Chondrocyte (in vitro differentiated cells): ENCODE results near the gene FKBP5. TPM values are rescaled to one million over a fixed set of nuclear protein-coding genes. Genes with fewer than 3 reads are reported as not detected.
A peak's percentile ranks its signal among the peaks of the same experiment; 100 is the strongest.

Experiments
- DNase-seq: peaks from one replicate; pipeline ENCODE4 v3.0.0; 2021; ENCODE audit warnings: mixed read lengths, low spot score
- H3K27ac Mint-ChIP-seq: one replicate; pipeline ENCODE4 v1.8.0; 2021; ENCODE audit warnings: mild to moderate bottlenecking, moderate library complexity, mixed read lengths; ENCODE audit not compliant: unreplicated experiment
- H3K27me3 Mint-ChIP-seq: 2 replicates; pipeline ENCODE4 v1.8.0; 2021; ENCODE audit warnings: low read depth, mixed read lengths
- H3K36me3 Mint-ChIP-seq: 2 replicates; pipeline ENCODE4 v1.8.0; 2021; ENCODE audit warnings: low read depth, mixed read lengths
- H3K4me1 Mint-ChIP-seq: 2 replicates; pipeline ENCODE4 v1.8.0; 2021; ENCODE audit warnings: low read depth, mild to moderate bottlenecking, mixed read lengths
- H3K4me3 Mint-ChIP-seq: one replicate; pipeline ENCODE4 v1.8.0; 2021; ENCODE audit warnings: mild to moderate bottlenecking, moderate library complexity, mixed read lengths; ENCODE audit not compliant: unreplicated experiment
- H3K9me3 Mint-ChIP-seq: 2 replicates; pipeline ENCODE4 v1.8.0; 2021; ENCODE audit warnings: low read depth, mixed read lengths
- total RNA-seq: library from RNA; stranded (reverse); gene quantifications from 3 replicates; pipeline ENCODE4 v1.2.1, GENCODE V29; 2021
- TF ChIP-seq, protein P1 (sequence below): fragments of 200-600 bp; sonication (generic); IDR thresholded peaks from 2 replicates; pipeline ENCODE4 v1.5.0; 2021; ENCODE audit warnings: antibody characterized with exemption, mild to moderate bottlenecking, moderate library complexity

Gene FKBP5
- total RNA-seq, 1 donor from 2014 or later = 143 TPM

DNA sequence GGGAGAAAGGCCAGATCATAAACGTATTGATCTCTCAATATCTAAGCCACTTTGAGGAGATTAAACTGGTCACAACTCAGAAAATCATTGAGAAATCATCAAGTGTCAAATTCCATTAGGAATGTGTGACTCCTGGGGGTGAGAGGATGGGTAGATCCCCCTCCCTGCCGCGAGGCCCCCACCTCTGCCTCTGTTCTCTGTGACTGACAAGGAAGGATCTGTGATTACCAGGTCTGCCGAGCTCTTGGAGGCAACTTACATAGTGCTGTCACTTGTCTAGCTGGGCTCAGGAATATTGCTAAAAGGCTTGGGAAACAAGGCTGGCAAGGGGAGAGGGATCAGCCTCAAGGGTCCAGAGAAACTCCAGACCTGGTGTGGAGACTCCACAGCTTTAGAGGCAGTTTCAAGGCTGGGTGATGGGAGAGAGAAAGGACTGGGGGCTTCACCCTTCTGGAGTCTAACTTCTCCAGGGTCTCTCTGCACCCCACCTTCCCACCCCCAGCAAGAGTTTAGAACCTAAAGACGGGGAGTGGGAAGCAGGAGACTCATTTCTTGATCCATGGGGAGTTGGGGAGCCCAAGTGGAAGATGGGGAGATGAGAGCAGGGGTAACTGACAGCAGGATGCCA lies 36.5 kb upstream of the FKBP5 start:
- DNase-seq = no peak
- H3K36me3 Mint-ChIP-seq = no peaks in the 10 kb centered on the region
- peak overlapping the region; percentile 99 for H3K27ac Mint-ChIP-seq
- H3K27me3 Mint-ChIP-seq = no peaks in the 10 kb centered on the region
- peak overlapping the region; percentile 37 for H3K4me3 Mint-ChIP-seq
- H3K4me1 Mint-ChIP-seq = peaks cover 87% of the 10 kb centered on the region
- H3K9me3 Mint-ChIP-seq = no peaks in the 10 kb centered on the region
- TF ChIP-seq, protein P1, sequence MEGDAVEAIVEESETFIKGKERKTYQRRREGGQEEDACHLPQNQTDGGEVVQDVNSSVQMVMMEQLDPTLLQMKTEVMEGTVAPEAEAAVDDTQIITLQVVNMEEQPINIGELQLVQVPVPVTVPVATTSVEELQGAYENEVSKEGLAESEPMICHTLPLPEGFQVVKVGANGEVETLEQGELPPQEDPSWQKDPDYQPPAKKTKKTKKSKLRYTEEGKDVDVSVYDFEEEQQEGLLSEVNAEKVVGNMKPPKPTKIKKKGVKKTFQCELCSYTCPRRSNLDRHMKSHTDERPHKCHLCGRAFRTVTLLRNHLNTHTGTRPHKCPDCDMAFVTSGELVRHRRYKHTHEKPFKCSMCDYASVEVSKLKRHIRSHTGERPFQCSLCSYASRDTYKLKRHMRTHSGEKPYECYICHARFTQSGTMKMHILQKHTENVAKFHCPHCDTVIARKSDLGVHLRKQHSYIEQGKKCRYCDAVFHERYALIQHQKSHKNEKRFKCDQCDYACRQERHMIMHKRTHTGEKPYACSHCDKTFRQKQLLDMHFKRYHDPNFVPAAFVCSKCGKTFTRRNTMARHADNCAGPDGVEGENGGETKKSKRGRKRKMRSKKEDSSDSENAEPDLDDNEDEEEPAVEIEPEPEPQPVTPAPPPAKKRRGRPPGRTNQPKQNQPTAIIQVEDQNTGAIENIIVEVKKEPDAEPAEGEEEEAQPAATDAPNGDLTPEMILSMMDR = no peak

DNA sequence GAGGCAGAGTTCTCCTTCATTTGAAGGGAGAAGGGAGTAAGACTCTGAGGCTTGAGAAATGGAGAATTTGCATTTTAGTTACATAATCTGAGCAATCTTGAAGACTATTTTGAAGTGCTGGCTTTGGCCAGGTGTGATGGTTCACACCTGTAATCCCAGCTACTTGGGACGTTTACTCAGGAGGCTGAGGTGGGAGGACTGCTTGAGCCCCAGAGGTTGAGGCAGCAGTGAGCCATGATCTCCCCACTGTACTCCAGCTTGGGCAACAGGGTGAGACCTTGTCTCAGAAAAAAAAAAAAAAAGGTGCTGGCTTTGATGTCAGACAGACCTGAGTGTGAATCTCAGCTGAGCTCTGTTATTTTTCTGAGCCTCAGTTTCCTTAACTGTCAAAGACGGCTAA lies 35.8 kb upstream of the FKBP5 start:
- TF ChIP-seq, protein P1 = no peak

DNA sequence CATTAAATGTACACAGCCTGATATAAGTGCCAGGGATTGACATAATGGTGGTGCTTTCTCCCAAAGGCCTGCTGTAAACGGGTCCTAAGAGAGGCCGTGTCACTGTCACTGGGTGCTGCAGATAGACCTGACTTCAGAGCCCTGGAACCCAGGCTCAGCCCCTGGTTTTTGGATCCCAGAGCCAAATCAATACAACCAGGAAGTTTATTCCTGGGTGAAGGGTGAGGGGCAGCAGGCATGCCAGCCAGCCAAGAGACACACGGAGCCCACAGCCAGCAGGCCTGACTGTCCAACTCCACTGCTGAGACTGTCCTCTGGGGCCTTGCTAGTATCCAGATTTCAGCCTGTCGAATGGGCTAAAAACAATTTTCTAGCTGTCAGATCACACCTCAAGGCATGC lies 35.3 kb upstream of the FKBP5 start:
- Mint-ChIP-seq H3K4me1 (peaks cover 87% of the 10 kb centered on the region), H3K4me3 (peak overlapping the region; percentile 2), H3K36me3 (no peaks in the 10 kb centered on the region), H3K27ac (peak overlapping the region; percentile 70), H3K27me3 (no peaks in the 10 kb centered on the region), H3K9me3 (no peaks in the 10 kb centered on the region)
- TF ChIP-seq, protein P1 = no peak
- no peak for DNase-seq

More for the DNA sequence above, 35.8 kb upstream of the FKBP5 start:
- Mint-ChIP-seq H3K36me3 (no peaks in the 10 kb centered on the region), H3K27ac (peak overlapping the region; percentile 99), H3K9me3 (no peaks in the 10 kb centered on the region), H3K4me3 (peak overlapping the region; percentile 2), H3K4me1 (peaks cover 87% of the 10 kb centered on the region), H3K27me3 (no peaks in the 10 kb centered on the region)
- DNase-seq = no peak

DNA sequence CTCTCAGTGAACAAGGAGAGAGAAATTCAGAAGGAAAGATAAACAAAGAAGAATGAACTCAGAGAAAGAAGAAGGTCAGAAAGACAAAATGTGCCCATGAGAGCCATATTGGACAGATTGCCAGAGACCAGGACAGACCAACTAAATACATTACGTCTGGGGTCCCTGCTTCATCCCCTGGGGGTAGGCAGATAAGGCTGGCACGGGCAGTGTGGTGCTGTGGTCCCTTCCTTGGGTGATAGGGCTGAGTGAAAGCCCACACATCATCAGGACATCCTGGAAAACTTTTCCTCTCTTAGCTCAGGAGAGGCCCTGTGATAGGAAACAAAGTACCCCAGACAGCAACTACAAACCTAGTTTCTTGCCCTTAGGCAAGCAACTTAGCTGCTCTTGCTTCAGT lies 34.9 kb upstream of the FKBP5 start:
- no peaks in the 10 kb centered on the region for H3K9me3 Mint-ChIP-seq
- peaks cover 87% of the 10 kb centered on the region for H3K4me1 Mint-ChIP-seq
- TF ChIP-seq, protein P1 = no peak
- no peaks in the 10 kb centered on the region for H3K36me3 Mint-ChIP-seq
- H3K27me3 Mint-ChIP-seq = no peaks in the 10 kb centered on the region
- no peak for DNase-seq
- no peak overlapping the region for H3K4me3 Mint-ChIP-seq
- H3K27ac Mint-ChIP-seq = peak overlapping the region; percentile 70

DNA sequence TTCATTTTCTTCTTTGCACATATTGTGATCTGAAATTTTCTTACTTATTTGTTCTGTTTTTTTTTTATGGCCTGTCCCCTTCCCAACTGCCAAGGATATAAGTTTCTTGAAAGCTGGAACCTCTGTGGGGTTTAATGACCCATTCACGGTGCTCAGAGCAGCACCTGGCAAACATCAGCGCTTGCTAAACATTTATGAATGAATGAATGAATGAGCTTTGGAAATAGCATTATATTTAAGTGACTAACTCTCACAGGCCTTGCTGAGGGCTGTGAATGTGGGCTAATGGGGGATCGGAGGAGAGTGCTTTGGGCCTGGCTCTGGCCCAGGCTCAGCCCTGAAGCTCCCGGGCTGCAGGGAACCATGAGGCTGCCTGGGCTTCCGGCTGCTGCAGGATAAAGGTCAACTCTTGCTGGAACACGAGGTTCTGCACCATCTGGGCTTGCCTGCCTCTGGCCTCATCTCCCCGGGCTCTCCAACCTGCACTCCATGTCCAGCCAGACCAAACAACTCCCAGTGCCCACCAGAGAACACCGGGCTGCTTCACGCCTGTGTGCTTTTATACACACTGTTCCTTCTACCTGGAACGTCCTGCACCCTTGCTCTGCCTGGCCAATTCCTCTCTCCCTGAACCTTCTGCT lies 33.5 kb upstream of the FKBP5 start:
- H3K27ac Mint-ChIP-seq = peak overlapping the region; percentile 68
- H3K27me3 Mint-ChIP-seq = no peaks in the 10 kb centered on the region
- TF ChIP-seq, protein P1 = no peak
- no peak overlapping the region for H3K4me3 Mint-ChIP-seq
- no peak for DNase-seq
- H3K36me3 Mint-ChIP-seq = no peaks in the 10 kb centered on the region
- H3K4me1 Mint-ChIP-seq = peaks cover 91% of the 10 kb centered on the region
- no peaks in the 10 kb centered on the region for H3K9me3 Mint-ChIP-seq
